GM21619 (cell line): Measurements from ENCODE around the gene KLF7.

ENCODE experiments used
- ATAC-seq: cut with Tn5 transposase; IDR thresholded peaks from one replicate; pipeline ENCODE4 v1.9.1; 2021; ENCODE audit not compliant: unreplicated experiment

The KLF7 gene

DNA sequence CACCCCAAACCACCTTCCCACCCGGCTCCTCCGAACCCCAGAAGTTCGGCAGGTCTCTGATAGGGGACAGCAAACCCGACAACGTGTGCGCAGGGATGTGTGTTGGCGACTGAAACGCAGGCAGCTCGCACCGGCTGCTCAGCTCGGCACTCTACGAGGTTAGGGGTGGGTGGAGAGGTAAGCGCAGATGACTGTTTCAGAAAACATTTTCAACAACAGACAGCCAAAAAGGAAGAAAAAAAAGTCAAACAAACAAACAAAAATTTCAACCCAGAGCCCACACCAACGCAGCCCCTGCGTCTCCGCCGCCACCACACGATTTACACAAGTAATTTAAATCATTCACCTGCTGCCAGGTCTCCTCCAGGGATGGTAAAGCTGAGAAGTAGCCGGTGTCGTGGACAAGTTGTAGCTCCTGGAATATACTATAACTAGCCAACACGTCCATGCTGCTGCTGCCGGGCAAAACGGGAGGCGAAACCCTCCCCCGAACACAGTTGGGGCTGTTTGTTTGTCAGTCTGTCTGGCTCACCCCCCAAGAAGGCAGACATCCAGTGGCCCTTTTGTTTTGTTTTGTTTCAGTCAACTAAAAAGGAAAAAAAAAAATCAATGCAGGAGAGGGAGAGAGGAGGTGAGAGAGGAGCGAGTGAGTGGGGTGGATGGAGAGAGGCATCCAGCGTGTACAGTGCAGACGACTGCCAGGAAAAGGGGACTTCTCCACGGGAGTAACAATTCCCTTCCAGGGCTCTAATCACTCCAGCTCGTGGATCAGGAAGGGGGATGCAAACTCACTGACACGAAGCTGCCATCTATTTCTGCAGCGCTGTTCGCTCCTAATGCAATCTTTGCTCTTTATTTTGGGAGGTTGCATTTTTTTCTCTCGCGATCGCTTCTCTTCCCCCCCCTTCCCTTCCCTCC, at the start of gene KLF7:
TSS of gene KLF7 (minus strand) at position 828 of the 918 bp plus-strand sequence. CDS start at position 448, 380 bp downstream.
- ATAC-seq = no peak

DNA sequence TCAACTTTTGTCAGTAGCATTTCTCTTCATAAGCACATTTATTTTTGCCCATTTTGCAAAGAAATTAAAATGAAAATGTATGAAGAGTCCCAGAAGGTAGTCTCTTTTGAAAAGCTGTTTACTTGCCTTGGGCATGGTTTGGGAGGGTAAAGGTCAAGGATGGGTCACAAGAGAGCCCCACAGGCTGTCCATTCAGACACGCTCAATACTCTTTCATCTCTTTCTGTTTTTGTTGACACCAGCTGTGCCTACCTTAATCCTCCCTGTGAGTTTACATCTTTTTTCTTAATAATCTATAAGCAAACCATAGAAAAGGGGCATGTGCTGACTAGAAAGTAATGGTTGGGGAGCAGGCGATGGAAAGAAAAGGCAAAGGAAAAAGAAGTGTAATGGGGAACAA, 49.6 kb upstream of the KLF7 start:
- no peak for ATAC-seq

DNA sequence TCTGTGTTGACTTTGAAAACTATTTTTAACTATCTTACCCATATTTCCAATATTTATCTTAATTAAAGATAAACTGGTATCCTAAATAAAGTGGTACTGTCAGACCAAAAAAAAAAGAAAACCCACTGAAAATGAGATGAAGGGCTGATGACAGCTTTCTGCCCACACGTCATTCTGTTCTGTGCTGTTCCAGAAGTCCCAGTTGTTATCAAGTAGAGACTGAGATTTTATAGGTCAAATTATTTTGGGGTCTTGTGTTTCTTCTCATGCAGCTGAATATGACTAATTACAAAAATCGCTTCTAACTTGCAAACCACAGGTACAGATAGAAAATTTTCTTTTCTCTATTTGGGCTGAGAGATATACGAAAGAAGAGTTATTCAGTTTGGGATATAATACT, 48.7 kb upstream of the KLF7 start:
- ATAC-seq = no peak

DNA sequence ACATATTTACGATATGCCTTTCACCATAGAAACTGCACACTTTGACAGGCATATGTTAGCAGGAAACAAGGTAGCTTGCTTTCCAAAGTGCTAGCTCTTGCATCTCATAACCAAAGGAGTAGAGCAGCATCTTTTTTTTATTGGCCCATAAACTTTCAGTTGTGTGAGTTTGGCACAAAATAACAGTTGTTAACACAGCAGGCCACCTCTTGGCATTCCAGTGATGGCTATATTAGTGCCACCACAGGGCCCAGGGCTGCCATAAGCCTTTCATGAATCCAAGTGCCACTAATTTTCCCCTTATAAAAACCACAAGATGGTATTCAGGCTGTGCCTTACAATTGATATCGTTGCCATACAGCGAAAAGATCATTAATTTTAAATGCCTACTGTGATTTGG, 40.3 kb upstream of the KLF7 start:
- ATAC-seq = no peak

DNA sequence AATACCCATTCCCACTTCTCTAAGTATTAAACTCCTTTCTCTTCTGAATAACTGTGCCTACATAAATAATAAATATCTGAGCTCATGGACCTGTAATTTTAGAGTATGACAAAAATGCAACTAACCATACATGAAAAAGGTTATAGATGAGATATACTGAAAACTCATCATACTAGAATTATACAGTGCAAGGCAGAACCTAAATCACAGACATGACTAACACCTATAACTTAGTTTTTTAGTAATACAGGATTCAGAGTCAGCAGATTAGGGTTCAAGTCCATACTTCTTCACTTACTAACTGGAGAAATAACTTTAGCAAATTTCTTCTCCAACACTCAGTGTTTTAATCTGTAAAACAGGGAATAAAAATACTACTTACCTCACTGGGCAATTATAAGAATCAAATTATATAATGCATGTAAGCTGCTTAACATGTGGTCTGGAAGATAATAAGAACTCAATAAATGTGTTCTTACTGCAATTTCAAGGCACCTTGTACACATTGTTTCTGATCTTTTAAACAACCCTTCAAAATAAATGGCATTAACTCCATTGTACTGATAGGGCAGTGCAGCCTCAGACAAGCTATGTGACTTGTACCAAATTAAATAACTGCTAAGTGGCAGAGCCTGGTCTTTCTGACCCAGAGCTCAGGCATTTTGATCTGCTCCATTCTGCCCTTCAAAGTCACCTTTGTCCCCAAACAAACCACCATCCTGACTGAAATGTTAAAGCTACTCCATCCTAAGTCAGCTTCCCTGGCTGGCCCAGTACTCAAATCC, 39.6 kb upstream of the KLF7 start:
- ATAC-seq = no peak

DNA sequence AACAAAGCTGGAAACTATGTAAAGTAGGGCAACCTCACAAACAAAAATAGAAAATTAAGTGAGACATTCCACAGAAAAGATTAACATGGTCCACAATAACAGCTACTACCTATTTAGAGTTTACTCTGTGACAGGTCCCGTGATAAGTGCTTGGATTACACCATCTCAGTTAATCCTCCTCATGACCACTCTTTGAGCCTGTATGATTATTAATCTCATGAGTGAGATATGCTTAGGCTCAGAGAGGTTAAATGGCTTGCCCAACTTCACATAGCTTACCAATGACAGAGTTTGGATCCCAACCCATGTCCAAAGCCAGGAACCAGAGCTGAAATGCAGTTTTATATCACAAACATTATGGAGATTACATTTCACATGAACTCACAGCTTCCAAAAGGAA, 37.3 kb upstream of the KLF7 start:
- no peak for ATAC-seq

DNA sequence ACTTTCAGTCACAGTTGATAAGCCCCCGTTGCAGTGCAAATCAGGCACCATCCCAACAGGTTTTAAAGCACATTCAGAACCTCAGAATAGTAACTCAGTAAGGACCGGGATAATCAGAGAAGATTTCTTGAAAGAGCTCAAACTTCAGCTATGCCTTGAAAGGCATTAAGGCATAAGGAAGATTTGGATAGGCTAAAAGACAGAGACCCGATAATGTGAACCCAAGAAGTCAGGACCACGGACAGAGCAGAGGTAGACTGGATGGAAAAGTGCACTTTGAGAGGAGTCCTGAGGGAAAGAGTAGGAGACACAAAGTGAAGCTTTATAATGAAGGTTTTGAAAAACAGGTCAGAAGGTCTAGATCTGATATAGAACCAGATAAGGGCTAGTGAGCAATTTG, 36.9 kb upstream of the KLF7 start:
- ATAC-seq = no peak

DNA sequence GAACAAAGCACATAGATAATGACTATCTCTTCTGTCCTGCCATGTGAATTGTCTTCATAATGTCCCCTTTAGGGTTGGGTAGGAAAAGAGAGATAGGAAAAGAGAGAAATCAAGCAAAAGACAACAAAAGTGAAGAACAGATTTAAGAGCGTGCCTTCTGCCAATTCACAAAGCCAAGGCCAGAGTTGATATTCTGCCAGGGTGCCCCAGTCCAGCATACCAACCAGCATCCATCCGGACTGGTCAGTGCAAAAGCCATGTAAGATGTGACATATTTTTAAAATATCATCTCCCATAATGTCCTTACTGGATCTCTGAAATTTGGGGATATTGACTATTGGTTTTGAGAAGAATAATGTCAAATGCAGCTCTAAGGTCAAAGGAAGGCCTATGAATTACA, 35.7 kb upstream of the KLF7 start:
- ATAC-seq = no peak

DNA sequence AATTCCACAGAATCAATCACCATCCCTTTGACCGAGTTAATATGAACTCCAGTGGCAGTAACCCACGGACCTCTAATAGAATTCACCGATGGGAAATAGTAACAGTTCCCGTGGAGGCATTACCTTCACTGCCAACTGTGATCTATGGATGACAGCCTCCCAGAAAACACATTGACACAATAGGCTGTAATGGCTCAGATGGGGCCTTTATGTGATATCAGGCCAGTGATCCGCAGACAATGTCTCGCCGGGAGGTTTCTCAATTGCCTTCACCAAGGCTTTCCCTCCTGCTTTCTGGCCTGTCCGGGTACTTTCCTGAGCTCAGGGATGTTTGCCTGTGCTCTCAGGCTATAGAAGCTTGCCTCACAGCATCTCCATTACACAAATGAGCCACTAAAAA, 34.4 kb upstream of the KLF7 start:
- no peak for ATAC-seq

DNA sequence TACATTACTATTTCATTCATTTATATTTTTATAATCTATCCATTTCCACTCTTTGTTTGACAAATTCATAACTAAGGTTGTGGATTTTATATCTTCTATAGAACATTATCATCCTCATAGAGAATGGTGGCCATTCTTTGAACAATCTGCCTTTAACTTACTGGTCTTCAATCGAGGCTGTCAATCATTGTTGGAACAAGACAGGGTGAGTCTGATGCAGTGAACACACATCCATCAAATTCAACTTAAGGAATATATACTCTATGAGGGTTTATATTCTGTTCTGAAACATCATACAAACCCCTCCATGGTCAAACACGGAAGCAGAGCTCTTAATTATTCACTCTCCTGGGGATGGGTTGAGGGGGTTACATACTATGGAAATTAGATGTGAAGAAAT, 28.3 kb upstream of the KLF7 start:
- ATAC-seq = no peak

DNA sequence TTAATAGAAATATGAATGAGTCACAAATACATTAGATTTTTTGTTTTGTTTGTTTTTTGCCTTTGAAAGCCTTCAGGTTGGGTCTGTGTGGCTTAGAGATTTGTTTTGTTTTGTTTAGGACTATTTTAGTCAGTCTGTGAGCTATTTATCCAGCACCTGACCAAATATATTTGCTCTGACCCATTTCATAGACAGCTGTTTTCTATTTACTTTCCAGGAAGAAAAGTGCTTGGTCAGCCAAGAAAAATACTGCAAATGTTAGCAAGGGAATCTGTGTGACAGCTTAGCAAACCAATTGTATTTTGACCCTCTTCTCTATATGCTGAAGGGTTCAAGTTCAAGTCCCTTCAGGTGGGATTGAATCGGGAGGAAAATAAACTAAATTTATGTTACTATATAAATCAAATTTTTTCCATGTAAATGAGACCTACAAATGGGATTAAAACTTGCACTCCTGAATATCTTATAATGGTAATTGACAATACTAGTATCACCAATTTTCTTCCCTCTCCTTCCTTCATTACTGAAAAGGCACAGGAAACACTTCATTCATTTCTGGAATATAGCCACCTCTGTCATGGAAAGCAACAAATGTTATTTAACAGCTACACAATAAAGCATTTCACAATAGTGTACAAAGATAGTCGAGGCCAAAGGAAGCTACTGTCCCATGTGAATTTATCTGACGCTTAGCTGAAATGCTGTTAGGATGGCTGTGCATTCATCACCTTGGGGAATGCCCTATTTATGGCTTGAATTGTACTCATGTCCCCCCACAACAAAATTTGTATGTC, 23.1 kb upstream of the KLF7 start:
- ATAC-seq = no peak

DNA sequence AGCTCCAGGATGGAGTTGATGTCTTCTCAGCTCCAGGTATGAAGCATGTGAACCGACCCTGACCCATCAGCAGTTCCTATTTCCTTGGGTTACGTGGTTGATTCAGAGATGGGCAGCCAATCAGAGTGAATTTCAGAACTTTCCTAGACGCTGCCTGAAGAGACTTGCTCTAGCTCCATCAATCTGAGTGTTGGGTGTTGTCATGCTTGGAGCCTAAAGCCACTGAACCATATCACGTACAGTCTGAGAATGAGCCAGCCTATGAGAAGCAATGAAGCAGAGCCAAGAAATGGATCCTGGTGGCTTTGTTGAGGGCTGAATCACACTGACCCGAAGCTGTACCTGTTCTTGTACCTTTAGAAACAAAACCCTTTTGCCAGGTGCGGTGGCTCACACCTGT, 19.6 kb upstream of the KLF7 start:
- no peak for ATAC-seq

DNA sequence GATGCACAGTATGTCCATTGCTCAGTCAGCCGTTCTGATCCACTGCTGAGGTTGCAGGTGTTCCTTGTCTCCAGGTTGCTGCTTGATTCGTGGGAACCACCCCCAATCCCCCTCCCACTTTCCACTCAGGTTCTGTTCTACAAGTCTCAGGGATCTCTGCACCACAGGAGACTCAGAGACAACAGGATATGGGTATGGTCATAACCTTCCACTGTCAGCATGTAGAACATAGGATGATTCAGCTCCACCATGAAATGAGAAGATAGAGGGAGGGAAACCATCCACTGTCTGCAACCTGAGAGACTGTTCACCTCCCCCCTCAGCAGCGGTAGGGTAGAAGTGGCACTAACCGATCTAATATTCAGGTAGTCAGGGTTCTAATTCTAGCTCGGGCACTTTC, 19.0 kb upstream of the KLF7 start:
- no peak for ATAC-seq

DNA sequence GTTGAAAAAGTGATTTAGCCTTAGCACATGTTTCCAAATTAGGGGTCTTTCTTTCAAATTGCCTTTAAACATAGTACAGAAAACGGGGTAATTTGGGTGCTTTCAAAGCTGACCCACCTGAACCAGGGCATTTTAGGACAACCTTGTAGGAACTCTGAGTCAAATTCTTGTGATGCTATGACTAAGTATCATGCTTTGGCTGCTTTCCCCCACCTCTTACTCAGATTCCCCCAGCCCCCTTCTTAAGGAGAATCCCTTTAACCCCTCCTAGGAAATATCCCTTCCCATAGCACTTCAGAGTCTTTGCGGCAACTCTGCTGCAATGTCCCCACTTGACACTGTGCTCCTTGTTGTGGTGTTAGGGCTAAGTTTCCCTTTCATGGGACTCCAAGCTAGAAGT, 18.6 kb upstream of the KLF7 start:
- no peak for ATAC-seq

DNA sequence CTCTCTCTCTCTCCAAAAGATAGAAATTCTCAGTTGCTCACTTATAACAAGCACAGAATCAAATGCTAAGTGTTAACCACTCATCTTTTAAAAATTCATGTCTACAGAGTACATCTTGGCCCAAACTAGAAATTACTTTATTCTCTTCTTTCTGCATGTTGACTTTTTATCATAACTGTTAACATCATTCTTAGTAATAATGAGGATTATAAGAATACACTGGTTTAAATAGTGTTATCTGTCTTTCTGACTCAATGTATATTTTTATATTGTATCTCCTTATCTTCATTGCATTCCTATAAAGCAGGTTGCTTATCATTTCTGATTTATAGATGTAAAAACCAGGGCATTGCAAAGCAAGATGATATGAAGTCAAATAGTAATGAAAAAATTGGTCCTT, 17.8 kb upstream of the KLF7 start:
- no peak for ATAC-seq

DNA sequence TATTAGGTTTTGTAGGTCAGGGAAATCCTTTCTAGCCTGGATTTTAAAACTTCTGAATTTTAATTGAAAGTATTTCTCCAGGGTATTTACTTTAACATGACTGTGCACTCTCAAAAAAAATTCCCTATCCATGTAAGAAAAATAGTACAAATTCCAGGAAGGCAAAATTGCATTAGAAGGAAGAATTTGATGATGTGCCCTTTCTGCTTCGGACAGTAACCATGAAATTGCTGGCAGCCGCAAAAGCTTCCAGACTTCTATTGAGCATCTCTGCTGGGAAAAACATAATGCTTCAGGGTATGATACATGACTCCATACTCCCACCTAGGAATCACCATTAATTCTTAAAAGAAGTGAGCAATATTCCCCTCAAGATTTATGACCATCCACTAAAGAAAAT, 17.2 kb upstream of the KLF7 start:
- ATAC-seq = no peak

DNA sequence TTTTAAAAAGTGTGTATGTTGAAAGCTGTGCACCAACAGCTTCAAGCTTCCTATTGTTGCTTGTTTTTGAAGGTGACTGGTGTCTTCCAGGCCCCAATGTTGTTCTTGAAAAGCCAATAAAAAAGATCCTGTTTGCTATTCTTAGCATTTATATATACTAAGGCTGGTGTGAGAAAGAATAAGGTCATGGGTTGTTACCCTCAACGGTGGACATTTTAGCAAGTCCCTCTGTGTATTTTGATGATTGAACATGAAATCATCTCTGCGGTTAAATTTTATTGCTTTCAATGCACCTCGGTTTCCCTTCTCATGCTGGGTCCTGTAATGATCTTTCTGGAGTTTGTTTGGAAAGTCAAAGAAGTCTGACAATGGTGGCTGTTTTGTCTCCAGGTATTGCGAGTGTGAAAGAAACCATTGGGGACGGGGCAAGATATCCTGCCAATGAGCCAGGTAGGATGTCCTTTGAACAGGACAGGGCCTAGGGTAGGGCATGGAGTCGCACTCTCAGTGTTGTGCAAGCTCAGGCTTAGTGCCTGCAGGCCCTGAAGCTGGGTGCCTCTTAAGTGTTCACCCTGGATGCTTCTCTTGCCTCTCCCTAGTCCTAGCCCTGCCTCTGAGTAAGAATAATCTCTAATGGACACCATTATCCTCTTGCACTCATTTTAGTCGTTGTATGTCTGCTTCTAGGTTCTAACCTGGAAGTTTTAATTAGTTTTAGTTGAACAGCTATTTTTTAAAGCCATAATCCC, 16.0 kb upstream of the KLF7 start:
- ATAC-seq = no peak

DNA sequence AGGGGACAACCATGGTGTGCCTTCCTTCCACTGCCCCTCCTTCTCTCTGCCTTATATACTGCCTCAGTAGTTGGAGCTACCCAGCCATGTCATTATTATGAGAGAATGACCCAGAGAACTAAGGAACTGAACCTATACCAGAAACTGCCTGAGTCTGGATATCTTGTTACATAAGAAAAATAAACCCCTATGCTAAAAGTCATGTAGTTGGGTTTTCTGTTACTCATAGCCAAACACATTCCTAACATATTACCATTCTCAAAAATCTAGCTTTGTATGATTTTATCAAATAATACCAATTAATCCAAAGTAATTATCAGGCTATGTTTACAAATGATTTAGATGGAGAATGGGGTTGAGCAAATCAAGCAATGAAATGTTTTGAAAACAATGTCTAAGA, 15.0 kb upstream of the KLF7 start:
- no peak for ATAC-seq

DNA sequence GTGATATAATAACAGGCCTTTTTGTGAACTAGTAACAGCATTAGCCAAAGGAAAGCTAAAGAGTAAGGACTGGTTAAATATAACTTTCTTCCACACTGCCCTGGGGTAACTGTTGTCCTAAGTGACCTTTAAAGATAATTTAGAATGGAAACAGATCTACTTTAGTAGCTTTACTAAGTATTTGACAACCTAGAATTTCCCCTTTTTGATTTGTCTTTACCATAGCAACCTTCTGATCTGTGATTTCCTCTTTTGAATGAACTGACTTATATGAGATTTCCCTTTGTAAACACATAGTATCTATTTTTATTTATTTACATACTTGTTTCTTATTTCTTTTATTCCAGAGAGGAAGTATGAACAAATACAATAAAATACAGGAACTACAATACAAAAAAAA, 10.5 kb upstream of the KLF7 start:
- ATAC-seq = no peak

DNA sequence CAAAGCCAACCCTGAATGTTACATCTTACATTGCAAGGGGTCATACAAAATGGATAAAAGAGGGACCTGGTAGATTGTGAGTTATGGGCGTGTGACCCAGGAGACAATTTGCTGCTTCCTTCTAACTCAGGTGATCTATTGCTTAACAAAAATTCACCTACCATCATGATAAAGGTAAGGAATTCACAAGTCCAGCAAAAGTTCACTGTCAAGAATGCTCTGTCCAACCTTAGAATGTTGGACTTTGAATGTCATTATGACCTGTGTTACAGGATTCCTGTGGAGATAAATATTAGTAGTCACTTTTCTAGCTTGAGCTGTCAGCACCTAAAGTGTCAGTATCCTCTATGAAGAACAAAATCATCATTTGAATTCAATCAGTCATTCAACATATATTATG, 7.9 kb upstream of the KLF7 start:
- ATAC-seq = no peak
